ENCODE results near the gene STOX2.

Gene STOX2

GRCh38 chr4:183968931-183969330, 63.8 kb downstream of the STOX2 start:
- Histone ChIP-seq H3K36me3 (ENCODE audit: control insufficient read depth in 1 of 2, insufficient read depth in 2 of 2, low read length in 2 of 2) (no peaks in the 10 kb centered on the region), H3K4me3 (ENCODE audit: low read depth in 1 of 2, low read length in 2 of 2) (no peak overlapping the region), H3K4me1 (ENCODE audit: control insufficient read depth in 1 of 2, insufficient read depth in 2 of 2, low read length in 2 of 2) (no peaks in the 10 kb centered on the region), H3K27me3 (ENCODE audit: low read depth, low read length) (no peaks in the 10 kb centered on the region), H3K27ac (ENCODE audit: low read length) (no peak overlapping the region), H3K9me3 (ENCODE audit: control insufficient read depth in 1 of 2, low read length in 2 of 2) (peaks cover 0 to 6% of the 10 kb centered on the region in 2 donors)

- H3K9me3 ChIP-seq (ENCODE audit: control insufficient read depth in 1 of 2, low read length in 2 of 2), result peaks cover 0 to 9% of the 10 kb centered on the region in 2 donors
- H3K4me3 ChIP-seq (ENCODE audit: low read depth in 1 of 2, low read length in 2 of 2), result no peak overlapping the region
- H3K27ac ChIP-seq (ENCODE audit: low read length), result no peak overlapping the region
- no peaks in the 10 kb centered on the region for H3K4me1 ChIP-seq (ENCODE audit: control insufficient read depth in 1 of 2, insufficient read depth in 2 of 2, low read length in 2 of 2)
- H3K36me3 ChIP-seq (ENCODE audit: control insufficient read depth in 1 of 2, insufficient read depth in 2 of 2, low read length in 2 of 2), result no peaks in the 10 kb centered on the region
- no peaks in the 10 kb centered on the region for H3K27me3 ChIP-seq (ENCODE audit: low read depth, low read length)
Measured at GRCh38 chr4:183969596-183969995, 64.5 kb downstream of the STOX2 start.

GRCh38 chr4:183971929-183972490, 66.9 kb downstream of the STOX2 start:
- Histone ChIP-seq H3K9me3 (ENCODE audit: control insufficient read depth in 1 of 2, low read length in 2 of 2) (peaks cover 0 to 14% of the 10 kb centered on the region in 2 donors), H3K4me3 (ENCODE audit: low read depth in 1 of 2, low read length in 2 of 2) (no peak overlapping the region), H3K27me3 (ENCODE audit: low read depth, low read length) (no peaks in the 10 kb centered on the region), H3K27ac (ENCODE audit: low read length) (no peak overlapping the region), H3K36me3 (ENCODE audit: control insufficient read depth in 1 of 2, insufficient read depth in 2 of 2, low read length in 2 of 2) (no peaks in the 10 kb centered on the region), H3K4me1 (ENCODE audit: control insufficient read depth in 1 of 2, insufficient read depth in 2 of 2, low read length in 2 of 2) (no peaks in the 10 kb centered on the region)

GRCh38 chr4:183977707-183978106, 72.6 kb downstream of the STOX2 start:
- H3K36me3 ChIP-seq (ENCODE audit: control insufficient read depth in 1 of 2, insufficient read depth in 2 of 2, low read length in 2 of 2), result no peaks in the 10 kb centered on the region
- no peak overlapping the region for H3K4me3 ChIP-seq (ENCODE audit: low read depth in 1 of 2, low read length in 2 of 2)
- H3K27me3 ChIP-seq (ENCODE audit: low read depth, low read length), result no peaks in the 10 kb centered on the region
- H3K9me3 ChIP-seq (ENCODE audit: control insufficient read depth in 1 of 2, low read length in 2 of 2), result peaks cover 0 to 14% of the 10 kb centered on the region in 2 donors
- no peaks in the 10 kb centered on the region for H3K4me1 ChIP-seq (ENCODE audit: control insufficient read depth in 1 of 2, insufficient read depth in 2 of 2, low read length in 2 of 2)
- no peak overlapping the region for H3K27ac ChIP-seq (ENCODE audit: low read length)

- Histone ChIP-seq H3K4me1 (ENCODE audit: control insufficient read depth in 1 of 2, insufficient read depth in 2 of 2, low read length in 2 of 2) (no peaks in the 10 kb centered on the region), H3K27me3 (ENCODE audit: low read depth, low read length) (no peaks in the 10 kb centered on the region), H3K9me3 (ENCODE audit: control insufficient read depth in 1 of 2, low read length in 2 of 2) (no peaks in the 10 kb centered on the region), H3K4me3 (ENCODE audit: low read depth in 1 of 2, low read length in 2 of 2) (no peak overlapping the region), H3K36me3 (ENCODE audit: control insufficient read depth in 1 of 2, insufficient read depth in 2 of 2, low read length in 2 of 2) (no peaks in the 10 kb centered on the region), H3K27ac (ENCODE audit: low read length) (no peak overlapping the region)
Measured at GRCh38 chr4:183984566-183984965, 79.5 kb downstream of the STOX2 start.

- no peak overlapping the region for H3K27ac ChIP-seq (ENCODE audit: low read length)
Measured at GRCh38 chr4:183985786-183986185, 80.7 kb downstream of the STOX2 start.

GRCh38 chr4:183986291-183986970, 81.3 kb downstream of the STOX2 start:
- Histone ChIP-seq H3K27me3 (ENCODE audit: low read depth, low read length) (no peaks in the 10 kb centered on the region), H3K9me3 (ENCODE audit: control insufficient read depth in 1 of 2, low read length in 2 of 2) (no peaks in the 10 kb centered on the region), H3K27ac (ENCODE audit: low read length) (no peak overlapping the region), H3K4me1 (ENCODE audit: control insufficient read depth in 1 of 2, insufficient read depth in 2 of 2, low read length in 2 of 2) (no peaks in the 10 kb centered on the region), H3K36me3 (ENCODE audit: control insufficient read depth in 1 of 2, insufficient read depth in 2 of 2, low read length in 2 of 2) (no peaks in the 10 kb centered on the region), H3K4me3 (ENCODE audit: low read depth in 1 of 2, low read length in 2 of 2) (no peak overlapping the region)

More at GRCh38 chr4:183985786-183986185, 80.7 kb downstream of the STOX2 start:
- no peak overlapping the region for H3K4me3 ChIP-seq (ENCODE audit: low read depth in 1 of 2, low read length in 2 of 2)
- H3K4me1 ChIP-seq (ENCODE audit: control insufficient read depth in 1 of 2, insufficient read depth in 2 of 2, low read length in 2 of 2), result no peaks in the 10 kb centered on the region
- no peaks in the 10 kb centered on the region for H3K36me3 ChIP-seq (ENCODE audit: control insufficient read depth in 1 of 2, insufficient read depth in 2 of 2, low read length in 2 of 2)
- H3K9me3 ChIP-seq (ENCODE audit: control insufficient read depth in 1 of 2, low read length in 2 of 2), result no peaks in the 10 kb centered on the region
- H3K27me3 ChIP-seq (ENCODE audit: low read depth, low read length), result no peaks in the 10 kb centered on the region

GRCh38 chr4:183986971-183987946, 82.2 kb downstream of the STOX2 start:
- Histone ChIP-seq H3K27ac (ENCODE audit: low read length) (no peak overlapping the region), H3K36me3 (ENCODE audit: control insufficient read depth in 1 of 2, insufficient read depth in 2 of 2, low read length in 2 of 2) (no peaks in the 10 kb centered on the region), H3K4me1 (ENCODE audit: control insufficient read depth in 1 of 2, insufficient read depth in 2 of 2, low read length in 2 of 2) (no peaks in the 10 kb centered on the region), H3K9me3 (ENCODE audit: control insufficient read depth in 1 of 2, low read length in 2 of 2) (no peaks in the 10 kb centered on the region), H3K4me3 (ENCODE audit: low read depth in 1 of 2, low read length in 2 of 2) (peak overlapping the region; percentile 48 to 59), H3K27me3 (ENCODE audit: low read depth, low read length) (no peaks in the 10 kb centered on the region)

GRCh38 chr4:183987987-183988392, 82.9 kb downstream of the STOX2 start:
- Histone ChIP-seq H3K9me3 (ENCODE audit: control insufficient read depth in 1 of 2, low read length in 2 of 2) (no peaks in the 10 kb centered on the region), H3K27me3 (ENCODE audit: low read depth, low read length) (no peaks in the 10 kb centered on the region), H3K4me3 (ENCODE audit: low read depth in 1 of 2, low read length in 2 of 2) (peak overlapping the region; percentile 48 to 59), H3K27ac (ENCODE audit: low read length) (peak overlapping the region; percentile 49), H3K36me3 (ENCODE audit: control insufficient read depth in 1 of 2, insufficient read depth in 2 of 2, low read length in 2 of 2) (no peaks in the 10 kb centered on the region), H3K4me1 (ENCODE audit: control insufficient read depth in 1 of 2, insufficient read depth in 2 of 2, low read length in 2 of 2) (no peaks in the 10 kb centered on the region)

- no peaks in the 10 kb centered on the region for H3K9me3 ChIP-seq (ENCODE audit: control insufficient read depth in 1 of 2, low read length in 2 of 2)
- H3K4me1 ChIP-seq (ENCODE audit: control insufficient read depth in 1 of 2, insufficient read depth in 2 of 2, low read length in 2 of 2), result no peaks in the 10 kb centered on the region
- no peaks in the 10 kb centered on the region for H3K36me3 ChIP-seq (ENCODE audit: control insufficient read depth in 1 of 2, insufficient read depth in 2 of 2, low read length in 2 of 2)
- H3K4me3 ChIP-seq (ENCODE audit: low read depth in 1 of 2, low read length in 2 of 2), result no peak overlapping the region
- no peak overlapping the region for H3K27ac ChIP-seq (ENCODE audit: low read length)
- H3K27me3 ChIP-seq (ENCODE audit: low read depth, low read length), result no peaks in the 10 kb centered on the region
Measured at GRCh38 chr4:183988874-183989273, 83.8 kb downstream of the STOX2 start.

GRCh38 chr4:183989461-183989860, 84.4 kb downstream of the STOX2 start:
- Histone ChIP-seq H3K36me3 (ENCODE audit: control insufficient read depth in 1 of 2, insufficient read depth in 2 of 2, low read length in 2 of 2) (no peaks in the 10 kb centered on the region), H3K4me3 (ENCODE audit: low read depth in 1 of 2, low read length in 2 of 2) (no peak overlapping the region), H3K27ac (ENCODE audit: low read length) (no peak overlapping the region), H3K9me3 (ENCODE audit: control insufficient read depth in 1 of 2, low read length in 2 of 2) (no peaks in the 10 kb centered on the region), H3K27me3 (ENCODE audit: low read depth, low read length) (no peaks in the 10 kb centered on the region), H3K4me1 (ENCODE audit: control insufficient read depth in 1 of 2, insufficient read depth in 2 of 2, low read length in 2 of 2) (no peaks in the 10 kb centered on the region)
